Testis (tissue), 2 donors: ENCODE results near the gene SPDYE17.
"Not testable (repeated sequence)": the region's sequence is repeated elsewhere in the genome, so short reads cannot be mapped to it uniquely, and the experiment has no call there.

Experiments used
- CTCF ChIP-seq, 3 experiments: fragments of 450-650 bp in 2 of 3; fragments of 200-600 bp in 1 of 3; sonication (generic) in 1 of 3; IDR thresholded peaks; one replicate each; pipeline ENCODE4 v1.5.1; 2016 to 2019; ENCODE audit warnings: antibody characterized with exemption in 3 of 3, mild to moderate bottlenecking in 2 of 3, moderate library complexity in 1 of 3
- POLR2A ChIP-seq: fragments of 450-650 bp; IDR thresholded peaks from one replicate; pipeline ENCODE4 v1.6.1; 2017; ENCODE audit warnings: antibody characterized with exemption, mild to moderate bottlenecking, moderate library complexity

GRCh38 chr7:76982501-76982900, 49.7 kb downstream of the SPDYE17 start:
- not testable (repeated sequence) for TF ChIP-seq CTCF (IDR thresholded peaks at IDR 0.05); POLR2A
